GM19324 (cell line): ENCODE results near the gene TMEM182.

Experiments
- ATAC-seq: cut with Tn5 transposase; IDR thresholded peaks from one replicate; pipeline ENCODE4 v1.9.1; 2021; ENCODE audit warnings: mild to moderate bottlenecking, moderate library complexity; ENCODE audit not compliant: unreplicated experiment, low FRiP score

The TMEM182 gene

DNA sequence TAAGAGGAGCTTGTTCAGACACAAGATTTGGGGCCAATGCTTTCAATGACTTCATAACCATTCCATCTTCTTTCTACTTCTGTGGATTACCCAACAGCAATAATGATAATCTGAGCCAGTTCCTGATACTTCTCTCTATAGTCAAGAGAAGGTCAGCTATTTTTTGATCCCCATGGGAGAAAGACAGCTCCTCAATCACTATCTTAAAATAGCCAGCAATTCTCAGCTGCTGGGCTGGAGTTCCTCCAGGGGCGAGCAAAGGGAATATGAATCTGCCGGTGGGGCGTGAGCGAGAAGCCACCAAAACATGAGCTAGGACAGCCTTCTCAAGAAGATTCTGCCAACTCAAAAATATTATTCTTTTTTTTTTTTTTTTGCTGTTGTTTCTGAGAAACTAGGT lies at the start of gene TMEM182:
Gene TMEM182, plus strand, starts transcription at position 269 of the 400 bp plus-strand sequence. CDS start 187 bp downstream, outside the sequence.
- no peak for ATAC-seq

GRCh38 chr2:102717308-102718018 lies 44.4 kb upstream of the TMEM182 start:
- no peak for ATAC-seq

- no peak for ATAC-seq
These were observed 43.2 kb upstream of the TMEM182 start for GRCh38 chr2:102718387-102719316.

DNA sequence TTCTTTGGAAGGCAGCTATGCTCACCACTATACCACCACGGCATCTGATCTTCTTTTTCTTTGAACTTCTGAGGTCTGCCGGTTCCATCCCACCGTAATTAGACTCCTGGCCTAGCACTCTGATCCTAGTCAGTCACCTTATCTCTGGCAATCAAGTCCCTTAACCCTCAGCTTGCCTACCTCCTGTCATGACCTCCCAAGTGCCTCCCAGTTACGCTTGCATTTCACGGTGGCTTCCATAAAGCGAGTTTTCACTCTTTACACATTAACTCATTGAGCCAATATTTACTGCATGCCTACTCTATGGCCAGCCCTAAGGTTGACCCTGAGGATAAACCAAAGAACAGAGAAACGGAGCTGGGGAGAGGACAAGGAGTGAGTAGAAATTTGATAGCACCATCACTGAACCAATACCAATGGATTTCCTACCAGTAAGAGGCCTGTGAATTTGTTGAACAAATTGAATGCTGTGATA lies 37.8 kb upstream of the TMEM182 start:
- ATAC-seq, result no peak

GRCh38 chr2:102724553-102724952 lies 37.3 kb upstream of the TMEM182 start:
- no peak for ATAC-seq

DNA sequence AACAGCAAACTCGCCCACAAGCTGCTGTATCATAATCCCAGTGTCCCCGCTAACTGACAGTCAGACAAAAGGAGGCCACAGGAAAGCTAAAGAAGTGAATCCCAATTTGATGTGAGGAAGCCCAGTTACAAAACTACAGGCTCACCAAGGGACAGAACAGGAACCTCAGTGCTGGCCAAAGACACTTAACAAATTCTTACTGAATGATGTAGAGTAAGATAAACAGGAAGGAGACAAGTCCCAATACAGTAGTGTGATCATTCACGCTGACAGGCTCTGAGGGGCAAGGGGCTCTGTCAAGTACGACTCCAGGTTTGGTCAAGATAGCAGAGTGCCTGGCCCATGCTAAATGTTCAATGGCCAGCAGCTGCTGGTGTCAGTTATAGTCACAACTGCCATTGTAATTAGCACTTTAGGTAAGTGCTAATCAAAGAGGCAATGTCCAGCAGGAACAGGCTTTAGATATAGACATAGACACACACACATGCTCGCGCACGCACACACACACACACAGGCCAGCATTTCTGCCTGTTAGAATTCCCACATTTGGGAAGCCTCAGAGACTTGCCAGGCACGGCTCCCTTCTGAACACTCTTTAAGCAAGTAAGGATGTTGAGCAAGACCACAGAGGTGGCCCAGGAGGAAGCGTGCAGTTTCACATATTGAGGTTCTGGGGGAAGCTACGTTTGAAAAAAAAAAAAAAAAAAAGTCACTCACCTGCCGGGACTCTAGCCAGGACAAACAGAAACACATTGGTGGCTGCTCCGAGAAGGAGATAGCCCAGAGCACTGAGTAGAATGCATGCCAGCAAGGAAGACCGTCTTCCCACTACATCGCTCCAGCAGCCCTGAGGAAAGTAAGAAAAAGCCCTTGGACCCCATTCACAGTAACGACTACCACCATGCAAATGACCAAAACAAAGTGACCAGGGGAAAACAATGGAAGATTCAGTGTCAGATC lies 35.4 kb upstream of the TMEM182 start:
- no peak for ATAC-seq

DNA sequence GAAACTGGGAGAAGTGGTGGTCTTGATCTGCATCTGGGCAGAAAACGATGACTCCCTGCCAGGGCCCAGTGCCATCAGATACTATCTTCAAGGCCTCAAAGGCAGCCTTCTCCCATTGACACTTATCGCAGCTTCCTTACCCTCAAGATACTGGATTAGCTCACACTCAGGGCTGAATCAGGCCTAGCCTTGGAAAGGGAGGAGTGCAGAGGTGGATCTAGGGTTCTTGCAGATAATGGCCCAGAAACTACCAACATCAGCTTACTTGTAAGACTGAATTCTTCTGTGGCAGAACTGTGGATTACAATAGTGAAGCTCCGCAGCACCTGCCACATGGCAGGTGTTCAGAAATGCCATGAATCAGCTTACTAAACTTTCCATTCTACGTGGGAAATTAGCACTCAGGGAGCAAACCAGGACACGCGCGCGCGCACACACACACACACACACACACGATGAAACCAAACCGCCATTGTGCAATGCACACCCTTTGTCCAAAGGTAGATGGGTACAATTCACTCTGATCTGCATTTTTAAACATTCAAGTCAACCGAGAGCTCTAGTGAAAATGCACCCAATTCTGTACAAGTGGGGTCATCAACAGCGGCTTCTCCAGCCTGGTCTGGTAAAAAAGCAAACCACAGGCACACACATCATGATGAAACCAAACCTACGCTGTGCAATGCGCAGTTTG lies 26.3 kb upstream of the TMEM182 start:
- ATAC-seq, result no peak

GRCh38 chr2:102736110-102736409 lies 25.8 kb upstream of the TMEM182 start:
- ATAC-seq, result peak; percentile 26

DNA sequence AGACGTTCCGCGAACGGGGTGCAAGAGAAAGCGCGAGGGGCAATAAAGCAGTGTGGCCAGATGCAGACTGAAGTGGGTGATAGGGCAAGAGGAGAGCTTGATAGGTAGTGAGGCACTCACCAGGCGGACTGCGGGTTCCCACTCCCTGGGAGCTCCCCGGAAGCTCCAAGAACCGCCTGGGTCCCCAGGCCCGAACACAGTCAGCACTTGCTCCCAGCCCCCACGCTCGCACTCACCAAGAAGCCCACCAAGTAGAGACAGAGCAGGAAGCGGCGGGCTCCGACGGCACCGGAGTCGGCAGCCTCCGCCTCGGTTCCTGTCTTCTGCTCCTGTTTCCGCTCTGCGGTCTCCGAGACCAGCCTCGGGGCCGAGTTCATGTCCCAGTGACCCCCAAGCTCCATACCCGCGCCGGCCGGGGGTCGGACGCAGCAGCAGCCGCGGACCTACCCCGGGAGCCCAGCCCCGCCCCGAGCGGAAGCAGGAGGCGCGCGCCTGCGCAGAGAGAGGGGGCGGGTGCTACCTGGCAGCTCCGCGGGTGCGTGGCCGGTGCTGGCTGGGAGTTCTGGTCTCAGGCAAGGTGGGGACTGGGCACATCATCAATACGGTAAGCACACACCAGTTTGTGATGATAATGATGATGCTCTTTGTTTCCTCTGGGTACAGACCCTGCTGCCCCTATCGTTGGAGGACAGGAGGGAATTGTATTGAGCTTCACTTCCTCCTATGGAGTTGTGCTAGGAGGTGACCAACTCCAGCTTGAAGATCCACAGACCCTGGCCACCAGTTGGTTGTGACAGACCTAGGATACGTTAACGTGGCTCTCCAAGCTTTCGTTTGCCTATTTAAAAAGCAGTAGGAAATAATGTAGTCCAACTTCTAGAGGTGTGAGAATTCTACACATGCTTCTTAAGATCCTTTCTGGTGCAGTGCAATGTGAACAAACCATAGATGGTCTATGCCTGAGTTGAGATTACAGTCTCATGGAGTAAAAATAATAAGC lies 25.1 kb upstream of the TMEM182 start:
- ATAC-seq, result peak; percentile 97

DNA sequence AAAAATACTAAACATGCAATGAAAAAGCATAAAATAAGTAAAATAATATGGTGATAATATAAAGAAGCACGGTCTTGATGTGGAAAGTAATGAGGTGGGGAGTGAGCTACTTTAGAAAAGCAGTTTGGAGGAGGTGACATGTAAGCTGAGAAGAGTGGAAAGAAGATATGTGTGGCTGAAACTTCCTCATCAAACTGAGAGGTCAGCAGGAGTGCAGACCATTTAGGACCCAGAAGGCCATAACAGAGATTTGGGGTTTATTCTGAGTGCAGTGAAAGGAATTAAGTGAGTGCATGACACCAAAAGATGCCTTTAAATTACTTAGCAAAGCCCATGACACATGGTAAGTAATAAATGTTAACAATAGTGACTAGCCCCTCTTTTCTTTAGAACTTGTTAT lies 24.4 kb upstream of the TMEM182 start:
- no peak for ATAC-seq

GRCh38 chr2:102743259-102743658 lies 18.6 kb upstream of the TMEM182 start:
- ATAC-seq, result no peak

DNA sequence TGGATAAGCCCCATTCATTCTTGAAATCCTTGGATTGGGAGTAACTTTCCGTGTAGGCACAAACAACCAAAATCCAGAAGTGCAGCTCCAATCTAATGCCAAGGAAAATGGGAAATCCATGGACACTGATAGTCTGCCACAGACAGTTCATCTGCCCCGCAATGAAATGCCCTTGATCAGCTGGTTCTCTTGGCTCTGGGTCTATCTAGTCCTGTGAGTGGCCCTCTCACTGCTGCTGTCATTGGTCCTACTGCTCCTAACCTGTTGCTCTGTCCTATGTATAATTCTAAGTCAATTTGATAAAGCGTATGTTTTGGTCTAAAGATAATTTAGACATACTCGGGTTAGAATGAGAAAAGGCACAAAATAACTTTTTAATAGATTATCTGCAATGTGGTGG lies 13.7 kb upstream of the TMEM182 start:
- ATAC-seq, result no peak

DNA sequence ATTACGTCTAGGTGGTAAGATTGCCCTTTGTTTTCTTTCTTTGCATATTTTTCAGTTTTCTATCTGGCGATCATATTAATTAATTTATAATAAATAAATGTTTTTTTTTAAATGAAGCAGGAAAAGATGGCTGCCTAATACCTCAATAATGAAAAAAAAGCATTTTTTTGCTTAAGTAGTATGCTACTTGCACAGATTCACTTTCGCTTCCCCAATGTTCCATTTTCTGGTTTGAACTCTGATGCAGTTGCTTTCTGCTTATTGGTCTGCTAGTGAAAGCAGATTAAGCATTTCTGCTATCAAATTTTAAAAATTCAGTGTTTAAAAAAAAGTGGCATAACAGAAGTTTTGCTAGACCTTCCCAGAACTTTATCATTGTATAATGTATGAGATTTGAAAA lies 11.9 kb upstream of the TMEM182 start:
- ATAC-seq, result peak; percentile 82

DNA sequence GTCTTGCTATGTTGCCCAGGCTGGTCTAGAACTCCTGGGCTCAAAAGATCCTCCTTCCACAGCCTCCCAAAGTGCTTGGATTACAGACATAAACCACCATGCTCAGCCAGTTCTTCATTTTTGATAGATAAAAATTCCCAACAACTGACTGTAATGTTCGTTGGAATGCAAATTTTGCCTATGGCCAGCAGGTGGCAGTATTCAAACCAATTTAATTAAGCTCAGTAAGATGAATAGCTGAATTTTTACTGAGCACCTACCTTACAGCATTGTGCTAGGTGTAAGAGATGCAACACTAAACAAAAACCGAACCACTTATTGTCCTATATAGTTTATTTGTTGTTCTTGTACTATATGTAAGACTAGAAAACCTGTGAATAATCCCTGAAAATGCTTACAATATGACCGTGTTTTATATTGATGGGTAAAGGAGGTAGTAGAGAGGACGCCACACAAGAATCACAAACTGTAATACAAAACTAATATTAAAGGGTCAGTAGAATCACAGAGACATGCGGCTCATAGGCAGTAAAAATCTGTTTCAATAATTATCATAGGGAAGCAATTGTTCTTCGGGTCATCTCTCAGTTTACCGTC lies 8.2 kb upstream of the TMEM182 start:
- ATAC-seq, result no peak

GRCh38 chr2:102754456-102755145 lies 7.2 kb upstream of the TMEM182 start:
- no peak for ATAC-seq

- ATAC-seq, result no peak
These were observed 6.5 kb upstream of the TMEM182 start for GRCh38 chr2:102755284-102755683.

DNA sequence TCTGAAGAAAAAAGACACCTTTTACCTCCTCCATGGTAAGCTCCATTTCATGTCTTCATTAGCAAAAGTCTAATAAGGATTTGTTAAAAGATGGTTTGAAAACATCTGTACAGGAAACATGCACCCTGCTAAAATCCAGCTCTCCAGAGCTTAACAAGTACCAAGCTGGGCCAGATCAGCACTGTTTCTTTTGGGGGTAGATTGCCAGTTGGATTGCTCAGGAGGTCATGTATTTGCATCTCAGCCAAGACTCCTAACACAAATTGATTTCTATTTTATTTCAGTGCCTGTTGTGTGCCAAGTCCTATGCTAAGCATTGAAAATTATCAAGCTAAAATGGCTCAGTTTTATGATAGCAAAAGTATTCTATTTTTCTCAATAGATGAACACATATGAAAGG lies 3.4 kb upstream of the TMEM182 start:
- ATAC-seq, result no peak

- ATAC-seq, result no peak
These were observed 2.3 kb downstream of the TMEM182 start for GRCh38 chr2:102764083-102764482.
